HepG2 (cell line): ENCODE data around the gene SPTBN4. TPM values are rescaled to one million over a fixed set of nuclear protein-coding genes. Genes with fewer than 3 reads are reported as not detected.

Experiments used
- BRD4 ChIP-seq: sonication (generic); formaldehyde crosslinking; IDR thresholded peaks from 2 replicates; pipeline ENCODE4 v1.4.0; 2020; ENCODE audit warnings: missing genetic modification reagents
- SMC3 ChIP-seq: IDR thresholded peaks from 2 replicates; pipeline ENCODE4 v1.6.1; 2011; ENCODE audit warnings: low read length, improper control_type of control experiment
- SOX5 ChIP-seq: IDR thresholded peaks from 2 replicates; pipeline ENCODE4 v1.6.1; 2016; ENCODE audit warnings: borderline replicate concordance
- SOX6 ChIP-seq, 2 experiments: fragments of 450-650 bp in 1 of 2; sonication (generic) in 1 of 2; formaldehyde crosslinking in 1 of 2; IDR thresholded peaks; 2 replicates each; pipeline versions ENCODE4 v1.4.0 to v1.6.1; 2017 to 2020; ENCODE audit warnings: antibody characterized with exemption in 1 of 2, mild to moderate bottlenecking in 1 of 2, missing genetic modification reagents in 1 of 2
- ZBTB42 ChIP-seq: sonication (generic); formaldehyde crosslinking; IDR thresholded peaks from 2 replicates; pipeline ENCODE4 v1.5.0; 2020; ENCODE audit warnings: mild to moderate bottlenecking, missing genetic modification reagents
- ZNF143 ChIP-seq: sonication (generic); formaldehyde crosslinking; IDR thresholded peaks from 2 replicates; pipeline ENCODE4 v1.4.0; 2020; ENCODE audit warnings: missing genetic modification reagents
- ZNF205 ChIP-seq: IDR thresholded peaks from 2 replicates; pipeline ENCODE4 v1.6.1; 2018; ENCODE audit warnings: missing biosample characterization, missing genetic modification reagents
- ZNF251 ChIP-seq: sonication (generic); formaldehyde crosslinking; IDR thresholded peaks from 2 replicates; pipeline ENCODE4 v1.9.0; 2021; ENCODE audit warnings: mild to moderate bottlenecking, missing genetic modification reagents
- ZNF264 ChIP-seq: sonication (generic); formaldehyde crosslinking; IDR thresholded peaks from 2 replicates; pipeline ENCODE4 v1.4.0; 2020; ENCODE audit warnings: missing genetic modification reagents
- ZNF446 ChIP-seq: sonication (generic); formaldehyde crosslinking; IDR thresholded peaks from 2 replicates; pipeline ENCODE4 v1.5.0; 2020; ENCODE audit warnings: mild to moderate bottlenecking, missing genetic modification reagents
- ZNF563 ChIP-seq: sonication (generic); formaldehyde crosslinking; IDR thresholded peaks from 2 replicates; pipeline ENCODE4 v1.8.0; 2022; ENCODE audit warnings: mild to moderate bottlenecking, moderate library complexity, missing genetic modification reagents
- ZNF766 ChIP-seq: sonication (generic); formaldehyde crosslinking; IDR thresholded peaks from 2 replicates; pipeline ENCODE4 v1.5.0; 2020; ENCODE audit warnings: missing genetic modification reagents, borderline replicate concordance
- ZNF790 ChIP-seq: sonication (generic); formaldehyde crosslinking; IDR thresholded peaks from 2 replicates; pipeline ENCODE4 v1.8.0; 2022; ENCODE audit warnings: missing genetic modification reagents, mild to moderate bottlenecking, borderline replicate concordance
- polyA plus RNA-seq, 8 experiments: library from polyadenylated mRNA; depleted of rRNA in 3 of 8; stranded (reverse) in 7 of 8; unstranded in 1 of 8; fragments of >200 nt; fragmentation: Illumina TruSeq in 4 of 8; extraction: Trizol in 4 of 8; gene quantifications; 2 replicates each; pipeline versions ENCODE4 v1.2.1 to v1.2.3, GENCODE V29; 2011 to 2016; ENCODE audit warnings: low read depth in 4 of 8, missing spikeins in 1 of 8, mixed read lengths in 1 of 8; ENCODE audit not compliant: insufficient read depth in 1 of 8
- total RNA-seq, 5 experiments: library from RNA; depleted of rRNA; stranded (reverse); fragments of >200 nt; fragmentation: Illumina TruSeq; extraction: Trizol; gene quantifications; 2 replicates each; pipeline ENCODE4 v1.2.3, GENCODE V29; 2016; ENCODE audit warnings: low read depth in 1 of 5
- TF ChIP-seq, protein P1 (sequence below): sonication (generic); formaldehyde crosslinking; IDR thresholded peaks from 2 replicates; pipeline ENCODE4 v1.5.1; 2020; ENCODE audit warnings: mild to moderate bottlenecking, missing genetic modification reagents, borderline replicate concordance
- TF ChIP-seq, protein P2 (sequence below): sonication (generic); formaldehyde crosslinking; IDR thresholded peaks from 2 replicates; pipeline ENCODE4 v1.5.0; 2020; ENCODE audit warnings: mild to moderate bottlenecking, missing genetic modification reagents
- TF ChIP-seq, protein P3 (sequence below): sonication (generic); formaldehyde crosslinking; IDR thresholded peaks from 2 replicates; pipeline ENCODE4 v1.4.0; 2020; ENCODE audit warnings: low read depth, mild to moderate bottlenecking, missing genetic modification reagents
- TF ChIP-seq, protein P4 (sequence below): sonication (generic); formaldehyde crosslinking; IDR thresholded peaks from 2 replicates; pipeline ENCODE4 v1.8.1; 2023; ENCODE audit warnings: mild to moderate bottlenecking, missing genetic modification reagents, borderline replicate concordance

Gene SPTBN4
- total and polyA plus RNA-seq, 2 of the 13 experiments (the other 11 are each of a cell fraction or from before 2014, with no cell fraction given) = 0.11 TPM

DNA sequence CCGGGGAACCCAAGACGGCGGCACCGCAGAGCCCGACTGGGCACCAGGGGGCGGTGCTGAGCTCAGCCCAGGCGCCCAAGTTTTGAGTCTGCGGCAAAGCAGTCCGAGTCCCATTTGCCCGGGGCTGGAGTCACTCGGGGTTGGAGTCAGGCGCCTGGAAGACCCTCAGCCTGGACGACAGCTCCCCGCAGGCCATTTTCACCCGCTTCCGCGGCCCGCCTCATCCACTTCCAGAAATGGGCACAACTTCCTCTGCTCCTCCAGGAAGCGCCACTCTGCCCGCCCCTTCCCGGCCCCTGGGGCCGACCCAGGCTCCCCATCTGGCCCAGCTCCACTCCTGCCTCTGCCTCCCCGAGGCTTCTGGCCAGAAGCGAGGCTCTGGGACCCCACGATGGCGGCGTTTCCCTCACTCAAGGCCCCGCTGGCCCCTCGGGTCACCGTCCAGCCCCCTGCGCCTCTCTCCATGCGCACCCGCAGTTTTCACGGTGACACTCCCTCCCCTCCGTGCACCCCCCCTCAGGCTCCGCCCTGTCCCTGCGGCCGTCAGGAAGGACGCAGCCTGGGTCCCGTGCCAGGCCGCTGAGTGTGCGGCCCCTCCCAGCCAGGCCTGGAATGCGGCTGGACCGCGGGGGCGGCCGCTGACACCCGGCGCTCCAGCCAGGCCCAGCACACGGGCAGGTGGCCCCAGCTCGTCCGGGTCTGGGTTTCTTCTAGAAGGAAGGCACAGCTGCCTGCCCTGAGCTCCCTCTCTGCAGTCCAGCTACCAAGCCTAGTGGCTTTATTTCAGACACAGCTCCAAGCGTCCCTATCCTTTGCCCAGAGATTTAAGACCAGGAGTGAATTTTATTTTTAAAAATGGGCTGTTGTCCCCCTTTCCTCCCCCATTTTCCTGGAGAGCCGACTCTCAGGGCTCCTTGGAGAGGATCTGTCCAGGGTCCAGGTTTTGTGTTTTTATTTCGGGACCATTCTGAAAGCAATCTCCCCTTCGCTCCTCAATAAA is 45.7 kb upstream of the SPTBN4 start (continued):
- TF ChIP-seq, protein P1, sequence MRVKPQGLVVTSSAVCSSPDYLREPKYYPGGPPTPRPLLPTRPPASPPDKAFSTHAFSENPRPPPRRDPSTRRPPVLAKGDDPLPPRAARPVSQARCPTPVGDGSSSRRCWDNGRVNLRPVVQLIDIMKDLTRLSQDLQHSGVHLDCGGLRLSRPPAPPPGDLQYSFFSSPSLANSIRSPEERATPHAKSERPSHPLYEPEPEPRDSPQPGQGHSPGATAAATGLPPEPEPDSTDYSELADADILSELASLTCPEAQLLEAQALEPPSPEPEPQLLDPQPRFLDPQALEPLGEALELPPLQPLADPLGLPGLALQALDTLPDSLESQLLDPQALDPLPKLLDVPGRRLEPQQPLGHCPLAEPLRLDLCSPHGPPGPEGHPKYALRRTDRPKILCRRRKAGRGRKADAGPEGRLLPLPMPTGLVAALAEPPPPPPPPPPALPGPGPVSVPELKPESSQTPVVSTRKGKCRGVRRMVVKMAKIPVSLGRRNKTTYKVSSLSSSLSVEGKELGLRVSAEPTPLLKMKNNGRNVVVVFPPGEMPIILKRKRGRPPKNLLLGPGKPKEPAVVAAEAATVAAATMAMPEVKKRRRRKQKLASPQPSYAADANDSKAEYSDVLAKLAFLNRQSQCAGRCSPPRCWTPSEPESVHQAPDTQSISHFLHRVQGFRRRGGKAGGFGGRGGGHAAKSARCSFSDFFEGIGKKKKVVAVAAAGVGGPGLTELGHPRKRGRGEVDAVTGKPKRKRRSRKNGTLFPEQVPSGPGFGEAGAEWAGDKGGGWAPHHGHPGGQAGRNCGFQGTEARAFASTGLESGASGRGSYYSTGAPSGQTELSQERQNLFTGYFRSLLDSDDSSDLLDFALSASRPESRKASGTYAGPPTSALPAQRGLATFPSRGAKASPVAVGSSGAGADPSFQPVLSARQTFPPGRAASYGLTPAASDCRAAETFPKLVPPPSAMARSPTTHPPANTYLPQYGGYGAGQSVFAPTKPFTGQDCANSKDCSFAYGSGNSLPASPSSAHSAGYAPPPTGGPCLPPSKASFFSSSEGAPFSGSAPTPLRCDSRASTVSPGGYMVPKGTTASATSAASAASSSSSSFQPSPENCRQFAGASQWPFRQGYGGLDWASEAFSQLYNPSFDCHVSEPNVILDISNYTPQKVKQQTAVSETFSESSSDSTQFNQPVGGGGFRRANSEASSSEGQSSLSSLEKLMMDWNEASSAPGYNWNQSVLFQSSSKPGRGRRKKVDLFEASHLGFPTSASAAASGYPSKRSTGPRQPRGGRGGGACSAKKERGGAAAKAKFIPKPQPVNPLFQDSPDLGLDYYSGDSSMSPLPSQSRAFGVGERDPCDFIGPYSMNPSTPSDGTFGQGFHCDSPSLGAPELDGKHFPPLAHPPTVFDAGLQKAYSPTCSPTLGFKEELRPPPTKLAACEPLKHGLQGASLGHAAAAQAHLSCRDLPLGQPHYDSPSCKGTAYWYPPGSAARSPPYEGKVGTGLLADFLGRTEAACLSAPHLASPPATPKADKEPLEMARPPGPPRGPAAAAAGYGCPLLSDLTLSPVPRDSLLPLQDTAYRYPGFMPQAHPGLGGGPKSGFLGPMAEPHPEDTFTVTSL (CRISPR knock-in tag) = no peak
- TF ChIP-seq ZNF143 (CRISPR knock-in tag) (peak; percentile 43; the same call in 1 of the 2 replicates), ZNF446 (CRISPR knock-in tag) (0 out of 2 replicates have a peak, but pooled peaks have one; percentile 52), ZNF563 (peak; percentile 77), ZNF251 (CRISPR knock-in tag) (no peak), SOX6 (IDR thresholded peaks at IDR 0.05) (no peak), SOX6 (CRISPR knock-in tag; IDR thresholded peaks at IDR 0.05) (peak; percentile 79), BRD4 (CRISPR knock-in tag) (0 out of 2 replicates have a peak, but pooled peaks have one; percentile 29), ZNF790 (CRISPR knock-in tag) (peak; percentile 76; the same call in 1 of the 2 replicates), SOX5 (peak; percentile 63; the same call in 1 of the 2 replicates), ZNF205 (CRISPR knock-in tag) (no peak; the same call in 1 of the 2 replicates), ZNF766 (CRISPR knock-in tag) (peak; percentile 51; the same call in 1 of the 2 replicates), ZBTB42 (CRISPR knock-in tag) (no peak; the same call in 1 of the 2 replicates), ZNF264 (CRISPR knock-in tag) (0 out of 2 replicates have a peak, but pooled peaks have one; percentile 65), SMC3 (peak; percentile 30; the same call in 1 of the 2 replicates)
- TF ChIP-seq, protein P2, sequence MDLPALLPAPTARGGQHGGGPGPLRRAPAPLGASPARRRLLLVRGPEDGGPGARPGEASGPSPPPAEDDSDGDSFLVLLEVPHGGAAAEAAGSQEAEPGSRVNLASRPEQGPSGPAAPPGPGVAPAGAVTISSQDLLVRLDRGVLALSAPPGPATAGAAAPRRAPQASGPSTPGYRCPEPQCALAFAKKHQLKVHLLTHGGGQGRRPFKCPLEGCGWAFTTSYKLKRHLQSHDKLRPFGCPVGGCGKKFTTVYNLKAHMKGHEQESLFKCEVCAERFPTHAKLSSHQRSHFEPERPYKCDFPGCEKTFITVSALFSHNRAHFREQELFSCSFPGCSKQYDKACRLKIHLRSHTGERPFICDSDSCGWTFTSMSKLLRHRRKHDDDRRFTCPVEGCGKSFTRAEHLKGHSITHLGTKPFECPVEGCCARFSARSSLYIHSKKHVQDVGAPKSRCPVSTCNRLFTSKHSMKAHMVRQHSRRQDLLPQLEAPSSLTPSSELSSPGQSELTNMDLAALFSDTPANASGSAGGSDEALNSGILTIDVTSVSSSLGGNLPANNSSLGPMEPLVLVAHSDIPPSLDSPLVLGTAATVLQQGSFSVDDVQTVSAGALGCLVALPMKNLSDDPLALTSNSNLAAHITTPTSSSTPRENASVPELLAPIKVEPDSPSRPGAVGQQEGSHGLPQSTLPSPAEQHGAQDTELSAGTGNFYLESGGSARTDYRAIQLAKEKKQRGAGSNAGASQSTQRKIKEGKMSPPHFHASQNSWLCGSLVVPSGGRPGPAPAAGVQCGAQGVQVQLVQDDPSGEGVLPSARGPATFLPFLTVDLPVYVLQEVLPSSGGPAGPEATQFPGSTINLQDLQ = 0 out of 2 replicates have a peak, but pooled peaks have one; percentile 10
- TF ChIP-seq, protein P3, sequence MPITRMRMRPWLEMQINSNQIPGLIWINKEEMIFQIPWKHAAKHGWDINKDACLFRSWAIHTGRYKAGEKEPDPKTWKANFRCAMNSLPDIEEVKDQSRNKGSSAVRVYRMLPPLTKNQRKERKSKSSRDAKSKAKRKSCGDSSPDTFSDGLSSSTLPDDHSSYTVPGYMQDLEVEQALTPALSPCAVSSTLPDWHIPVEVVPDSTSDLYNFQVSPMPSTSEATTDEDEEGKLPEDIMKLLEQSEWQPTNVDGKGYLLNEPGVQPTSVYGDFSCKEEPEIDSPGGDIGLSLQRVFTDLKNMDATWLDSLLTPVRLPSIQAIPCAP (CRISPR knock-in tag) = no peak
- TF ChIP-seq, protein P4, sequence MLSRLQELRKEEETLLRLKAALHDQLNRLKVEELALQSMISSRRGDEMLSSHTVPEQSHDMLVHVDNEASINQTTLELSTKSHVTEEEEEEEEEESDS (CRISPR knock-in tag) = no peak
